ENCODE results near the gene UAP1L1. TPM values are rescaled to one million over a fixed set of nuclear protein-coding genes. Genes with fewer than 3 reads are reported as not detected.

Gene UAP1L1
- total RNA-seq, 1 donor, result 36.9 TPM

DNA sequence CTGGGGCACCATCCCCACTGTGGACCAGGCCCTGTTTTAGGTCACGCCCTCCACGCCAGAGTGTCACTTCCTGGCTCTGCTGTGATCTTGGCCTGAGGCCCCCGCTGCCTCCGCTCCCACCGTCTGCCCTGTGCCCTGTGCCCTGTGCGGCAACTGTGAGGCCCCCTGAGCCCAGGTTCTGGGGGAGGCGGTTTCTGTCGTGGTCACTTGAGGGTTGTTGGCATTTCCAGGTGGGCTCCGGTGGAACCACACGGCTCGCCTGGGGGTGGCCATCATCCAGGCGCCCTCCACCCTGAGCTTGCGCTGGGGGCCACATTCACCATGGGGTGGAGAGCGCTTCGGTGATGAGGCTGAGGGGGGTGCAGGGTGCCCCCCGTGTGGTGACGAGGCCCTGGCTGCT, 30.7 kb downstream of the UAP1L1 start:
- DNase-seq (ENCODE audit: insufficient read length, low spot score, missing footprints), result no peak
- TF ChIP-seq, protein P1, sequence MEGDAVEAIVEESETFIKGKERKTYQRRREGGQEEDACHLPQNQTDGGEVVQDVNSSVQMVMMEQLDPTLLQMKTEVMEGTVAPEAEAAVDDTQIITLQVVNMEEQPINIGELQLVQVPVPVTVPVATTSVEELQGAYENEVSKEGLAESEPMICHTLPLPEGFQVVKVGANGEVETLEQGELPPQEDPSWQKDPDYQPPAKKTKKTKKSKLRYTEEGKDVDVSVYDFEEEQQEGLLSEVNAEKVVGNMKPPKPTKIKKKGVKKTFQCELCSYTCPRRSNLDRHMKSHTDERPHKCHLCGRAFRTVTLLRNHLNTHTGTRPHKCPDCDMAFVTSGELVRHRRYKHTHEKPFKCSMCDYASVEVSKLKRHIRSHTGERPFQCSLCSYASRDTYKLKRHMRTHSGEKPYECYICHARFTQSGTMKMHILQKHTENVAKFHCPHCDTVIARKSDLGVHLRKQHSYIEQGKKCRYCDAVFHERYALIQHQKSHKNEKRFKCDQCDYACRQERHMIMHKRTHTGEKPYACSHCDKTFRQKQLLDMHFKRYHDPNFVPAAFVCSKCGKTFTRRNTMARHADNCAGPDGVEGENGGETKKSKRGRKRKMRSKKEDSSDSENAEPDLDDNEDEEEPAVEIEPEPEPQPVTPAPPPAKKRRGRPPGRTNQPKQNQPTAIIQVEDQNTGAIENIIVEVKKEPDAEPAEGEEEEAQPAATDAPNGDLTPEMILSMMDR (IDR thresholded peaks at IDR 0.05; ENCODE audit: extremely low read depth, low read depth, low read length), result no peak
- H3K27ac ChIP-seq (ENCODE audit: low read depth, low read length), result no peak overlapping the region
- H3K79me2 ChIP-seq (ENCODE audit: insufficient read depth, low read length), result no peaks in the 10 kb centered on the region
- no peak overlapping the region for H3K4me3 ChIP-seq (ENCODE audit: insufficient read depth, low read length)
- H3K4me1 ChIP-seq (ENCODE audit: insufficient read depth, low read length), result no peaks in the 10 kb centered on the region
- H3K36me3 ChIP-seq (ENCODE audit: insufficient read depth, low read length), result peaks cover 31% of the 10 kb centered on the region
- no peak overlapping the region for H2AFZ ChIP-seq (ENCODE audit: low read length)
- H3K27me3 ChIP-seq (ENCODE audit: insufficient read depth, low read length), result no peaks in the 10 kb centered on the region
- no peak overlapping the region for H3K4me2 ChIP-seq (ENCODE audit: insufficient read depth, low read length)
- no peaks in the 10 kb centered on the region for H3K9me3 ChIP-seq (ENCODE audit: low read depth, low read length)
- H4K20me1 ChIP-seq (ENCODE audit: insufficient read depth, low read length), result peaks cover 8% of the 10 kb centered on the region

DNA sequence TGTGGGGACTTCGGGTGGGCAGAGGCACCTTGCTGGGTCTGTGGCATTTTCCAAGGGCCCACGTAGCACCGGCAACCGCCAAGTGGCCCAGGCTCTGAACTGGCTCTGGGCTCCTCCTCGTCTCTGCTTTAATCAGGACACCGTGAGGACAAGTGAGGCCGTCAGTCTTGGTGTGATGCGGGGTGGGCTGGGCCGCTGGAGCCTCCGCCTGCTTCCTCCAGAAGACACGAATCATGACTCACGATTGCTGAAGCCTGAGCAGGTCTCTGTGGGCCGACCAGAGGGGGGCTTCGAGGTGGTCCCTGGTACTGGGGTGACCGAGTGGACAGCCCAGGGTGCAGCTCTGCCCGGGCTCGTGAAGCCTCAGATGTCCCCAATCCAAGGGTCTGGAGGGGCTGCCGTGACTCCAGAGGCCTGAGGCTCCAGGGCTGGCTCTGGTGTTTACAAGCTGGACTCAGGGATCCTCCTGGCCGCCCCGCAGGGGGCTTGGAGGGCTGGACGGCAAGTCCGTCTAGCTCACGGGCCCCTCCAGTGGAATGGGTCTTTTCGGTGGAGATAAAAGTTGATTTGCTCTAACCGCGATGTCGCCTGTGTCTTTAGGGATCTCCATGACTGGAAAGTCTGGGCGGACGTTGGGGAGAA, 31.4 kb downstream of the UAP1L1 start:
- TF ChIP-seq, protein P1 (IDR thresholded peaks at IDR 0.05; ENCODE audit: extremely low read depth, low read depth, low read length), result no peak
- Histone ChIP-seq H3K27ac (ENCODE audit: low read depth, low read length) (no peak overlapping the region), H3K4me3 (ENCODE audit: insufficient read depth, low read length) (no peak overlapping the region), H4K20me1 (ENCODE audit: insufficient read depth, low read length) (peaks cover 8% of the 10 kb centered on the region), H3K79me2 (ENCODE audit: insufficient read depth, low read length) (peaks cover 5% of the 10 kb centered on the region), H3K27me3 (ENCODE audit: insufficient read depth, low read length) (no peaks in the 10 kb centered on the region), H3K4me1 (ENCODE audit: insufficient read depth, low read length) (no peaks in the 10 kb centered on the region), H3K36me3 (ENCODE audit: insufficient read depth, low read length) (peaks cover 26% of the 10 kb centered on the region), H2AFZ (ENCODE audit: low read length) (no peak overlapping the region), H3K4me2 (ENCODE audit: insufficient read depth, low read length) (no peak overlapping the region), H3K9me3 (ENCODE audit: low read depth, low read length) (no peaks in the 10 kb centered on the region)
- DNase-seq (ENCODE audit: insufficient read length, low spot score, missing footprints), result peak; percentile 91

DNA sequence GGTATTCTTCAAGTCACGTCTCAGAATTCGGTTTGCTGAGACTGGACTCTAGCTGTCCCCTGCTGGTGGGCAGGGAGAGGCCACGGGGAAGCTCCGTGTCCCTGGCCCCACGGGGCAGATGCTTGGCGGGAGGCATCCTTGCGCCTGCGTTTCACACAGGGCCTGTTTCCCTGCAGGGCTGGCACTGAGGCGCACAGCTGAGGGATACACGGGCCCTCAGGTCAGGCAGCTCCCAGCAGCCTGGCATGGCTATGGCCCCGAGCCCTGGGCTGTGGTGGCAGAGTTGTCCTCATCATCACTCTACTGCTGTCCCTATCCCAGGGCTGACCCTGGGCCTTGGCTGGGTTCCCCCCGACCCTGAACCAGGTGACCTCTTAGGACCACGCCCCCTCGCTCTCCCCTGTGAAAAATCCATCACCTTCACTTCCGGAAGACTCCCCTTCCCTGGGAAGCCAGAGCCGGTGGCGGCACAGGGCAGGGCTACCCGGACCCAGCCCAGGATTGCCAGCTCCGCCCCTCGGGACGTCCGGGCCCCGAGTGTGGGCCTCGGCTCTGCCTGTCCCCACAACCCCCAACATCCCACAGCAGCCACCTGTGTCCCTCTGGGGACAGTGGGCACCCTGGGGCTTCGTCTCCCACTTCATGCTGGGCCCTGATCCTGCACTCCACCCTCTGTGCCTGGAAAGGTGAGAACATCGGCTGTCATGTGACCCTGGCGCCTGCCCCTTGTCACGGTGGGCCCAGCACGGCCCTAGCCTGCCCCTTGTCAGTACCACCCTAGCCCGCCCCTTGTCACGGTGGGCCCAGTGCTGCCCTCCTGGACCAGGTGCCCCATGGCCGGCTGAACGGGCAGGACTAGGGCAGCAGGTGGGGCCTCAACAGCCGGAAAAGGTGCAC, 32.2 kb downstream of the UAP1L1 start:
- Histone ChIP-seq H3K4me1 (ENCODE audit: insufficient read depth, low read length) (no peaks in the 10 kb centered on the region), H2AFZ (ENCODE audit: low read length) (no peak overlapping the region), H3K36me3 (ENCODE audit: insufficient read depth, low read length) (peaks cover 20% of the 10 kb centered on the region), H4K20me1 (ENCODE audit: insufficient read depth, low read length) (peaks cover 5% of the 10 kb centered on the region), H3K4me2 (ENCODE audit: insufficient read depth, low read length) (no peak overlapping the region), H3K9me3 (ENCODE audit: low read depth, low read length) (no peaks in the 10 kb centered on the region), H3K27ac (ENCODE audit: low read depth, low read length) (no peak overlapping the region), H3K79me2 (ENCODE audit: insufficient read depth, low read length) (peaks cover 5% of the 10 kb centered on the region), H3K27me3 (ENCODE audit: insufficient read depth, low read length) (no peaks in the 10 kb centered on the region), H3K4me3 (ENCODE audit: insufficient read depth, low read length) (no peak overlapping the region)
- TF ChIP-seq, protein P1 (IDR thresholded peaks at IDR 0.05; ENCODE audit: extremely low read depth, low read depth, low read length), result no peak
- peak; percentile 91 for DNase-seq (ENCODE audit: insufficient read length, low spot score, missing footprints)

Data from osteoblast (primary cell).